GM12873 (cell line): ENCODE data around the gene PELO.

ENCODE experiments used
- TF ChIP-seq, protein P1 (sequence below): IDR thresholded peaks from 2 replicates; pipeline ENCODE4 v1.5.1; 2012; ENCODE audit warnings: low read depth, mild to moderate bottlenecking, moderate library complexity, low read length, control low read depth; ENCODE audit not compliant: insufficient read depth; ENCODE audit errors: missing control alignments

The PELO gene

DNA sequence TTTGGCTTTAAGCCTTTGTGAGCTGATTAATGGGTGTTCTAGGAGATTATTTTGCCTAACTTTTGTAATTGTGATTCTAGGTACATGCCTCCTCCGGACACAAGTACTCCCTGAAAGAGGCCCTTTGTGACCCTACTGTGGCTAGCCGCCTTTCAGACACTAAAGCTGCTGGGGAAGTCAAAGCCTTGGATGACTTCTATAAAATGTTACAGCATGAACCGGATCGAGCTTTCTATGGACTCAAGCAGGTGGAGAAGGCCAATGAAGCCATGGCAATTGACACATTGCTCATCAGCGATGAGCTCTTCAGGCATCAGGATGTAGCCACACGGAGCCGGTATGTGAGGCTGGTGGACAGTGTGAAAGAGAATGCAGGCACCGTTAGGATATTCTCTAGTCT, 13.6 kb downstream of the PELO start:
- TF ChIP-seq, protein P1, sequence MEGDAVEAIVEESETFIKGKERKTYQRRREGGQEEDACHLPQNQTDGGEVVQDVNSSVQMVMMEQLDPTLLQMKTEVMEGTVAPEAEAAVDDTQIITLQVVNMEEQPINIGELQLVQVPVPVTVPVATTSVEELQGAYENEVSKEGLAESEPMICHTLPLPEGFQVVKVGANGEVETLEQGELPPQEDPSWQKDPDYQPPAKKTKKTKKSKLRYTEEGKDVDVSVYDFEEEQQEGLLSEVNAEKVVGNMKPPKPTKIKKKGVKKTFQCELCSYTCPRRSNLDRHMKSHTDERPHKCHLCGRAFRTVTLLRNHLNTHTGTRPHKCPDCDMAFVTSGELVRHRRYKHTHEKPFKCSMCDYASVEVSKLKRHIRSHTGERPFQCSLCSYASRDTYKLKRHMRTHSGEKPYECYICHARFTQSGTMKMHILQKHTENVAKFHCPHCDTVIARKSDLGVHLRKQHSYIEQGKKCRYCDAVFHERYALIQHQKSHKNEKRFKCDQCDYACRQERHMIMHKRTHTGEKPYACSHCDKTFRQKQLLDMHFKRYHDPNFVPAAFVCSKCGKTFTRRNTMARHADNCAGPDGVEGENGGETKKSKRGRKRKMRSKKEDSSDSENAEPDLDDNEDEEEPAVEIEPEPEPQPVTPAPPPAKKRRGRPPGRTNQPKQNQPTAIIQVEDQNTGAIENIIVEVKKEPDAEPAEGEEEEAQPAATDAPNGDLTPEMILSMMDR: no peak

DNA sequence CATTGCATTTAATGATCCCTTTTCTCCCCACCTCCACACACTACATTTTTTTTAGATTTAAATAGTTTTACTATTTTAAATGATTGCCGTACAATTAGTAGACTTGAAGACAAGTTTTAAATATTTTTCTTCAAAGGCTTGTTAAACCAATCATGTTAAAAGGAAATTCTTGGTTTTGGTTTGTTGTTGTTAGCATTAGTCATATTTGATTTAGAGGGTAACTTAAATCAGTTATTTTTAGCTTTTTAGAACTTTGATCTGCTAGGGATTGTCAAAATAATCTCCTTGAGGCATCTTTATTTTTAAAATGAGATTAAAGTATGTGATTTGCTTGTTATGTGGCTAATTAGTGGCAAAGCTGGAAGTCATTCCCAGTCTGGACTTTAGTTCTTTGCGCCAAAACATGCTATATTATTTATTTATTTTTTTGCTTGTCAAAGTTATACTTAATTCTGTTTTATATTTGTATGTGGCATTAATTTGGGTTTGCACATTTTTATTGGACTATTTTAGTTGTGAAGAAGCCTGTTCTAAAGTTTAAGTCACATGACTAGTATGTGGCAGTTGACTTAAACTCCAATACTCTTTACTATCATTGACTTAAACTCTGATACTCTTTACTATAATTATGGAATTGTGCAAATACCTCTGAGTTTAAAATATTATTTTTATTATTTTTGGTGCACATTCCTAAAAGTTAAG, 14.7 kb downstream of the PELO start:
- TF ChIP-seq, protein P1: no peak

DNA sequence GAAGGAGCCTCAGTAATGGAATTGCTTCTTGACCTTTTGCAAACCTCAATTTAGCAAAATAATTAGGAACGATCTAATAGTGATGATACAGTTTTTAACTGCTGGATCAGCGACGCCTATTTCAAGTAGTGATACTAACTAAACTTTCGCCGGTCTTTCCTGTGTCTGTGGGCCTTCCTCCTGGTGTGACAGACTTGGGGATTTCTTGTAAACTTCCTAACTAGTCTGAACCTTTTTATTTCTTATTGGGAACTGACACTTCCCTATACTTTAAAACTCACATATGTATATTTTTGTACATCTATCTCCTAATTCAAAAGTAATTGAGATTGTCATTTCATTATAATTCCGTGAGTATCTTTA, 15.2 kb downstream of the PELO start:
- TF ChIP-seq, protein P1: no peak

DNA sequence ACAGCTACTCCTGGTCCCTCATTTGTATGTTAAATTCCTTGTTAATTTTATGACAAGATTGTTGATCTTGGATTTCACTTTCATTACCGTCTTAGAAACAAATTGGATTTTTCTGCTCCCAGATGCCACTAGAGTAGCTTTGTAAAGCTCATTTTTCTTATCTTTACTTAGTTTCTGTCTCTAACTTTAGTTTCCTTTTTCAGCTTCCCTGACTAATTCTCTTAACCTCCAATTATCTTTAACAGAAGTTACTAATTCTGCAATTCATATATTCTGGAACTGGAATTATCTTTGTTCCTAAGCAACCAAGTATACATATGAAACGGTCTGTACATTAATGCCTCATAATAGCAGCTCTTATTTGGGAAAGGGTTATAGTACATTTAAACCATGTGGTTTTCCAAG, 16.7 kb downstream of the PELO start:
- TF ChIP-seq, protein P1: no peak

DNA sequence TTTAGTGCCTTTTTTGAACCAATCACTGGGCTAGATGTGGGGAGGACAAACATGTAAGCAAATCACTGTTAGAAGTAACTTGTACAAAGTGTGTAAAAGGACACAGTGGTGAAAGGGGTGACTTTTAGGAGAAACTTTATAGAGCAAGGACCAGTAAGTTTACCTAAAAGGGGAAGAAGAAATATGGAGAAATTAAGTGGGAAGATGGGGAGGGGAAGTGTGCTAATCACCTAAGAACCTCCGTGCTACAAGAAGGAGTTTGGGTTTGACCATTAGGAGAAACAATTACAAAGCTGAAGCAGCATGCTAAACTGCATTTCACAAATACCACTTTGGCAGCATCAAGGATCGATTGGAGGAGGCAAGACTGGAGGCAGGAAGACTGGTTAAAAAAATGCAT, 17.3 kb downstream of the PELO start:
- TF ChIP-seq, protein P1: no peak

DNA sequence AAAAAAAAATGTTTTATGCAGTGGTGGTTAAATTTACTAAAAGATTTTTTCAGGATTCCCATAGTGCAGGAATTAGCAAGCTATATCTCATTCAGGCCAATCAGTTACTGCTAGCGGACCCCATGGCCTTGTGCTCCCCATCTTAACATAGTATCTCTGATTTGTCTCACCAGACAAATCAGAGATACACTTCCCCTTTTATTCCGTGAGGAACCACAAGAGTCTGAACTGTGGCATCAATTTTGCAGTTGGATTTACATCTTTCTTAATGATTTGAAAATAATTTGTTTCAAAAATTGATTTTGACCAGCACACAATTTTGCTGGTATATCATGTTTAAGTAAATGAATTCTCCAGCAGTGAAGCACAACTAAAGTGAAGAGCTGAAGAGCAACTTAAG, 17.9 kb downstream of the PELO start:
- TF ChIP-seq, protein P1: no peak

DNA sequence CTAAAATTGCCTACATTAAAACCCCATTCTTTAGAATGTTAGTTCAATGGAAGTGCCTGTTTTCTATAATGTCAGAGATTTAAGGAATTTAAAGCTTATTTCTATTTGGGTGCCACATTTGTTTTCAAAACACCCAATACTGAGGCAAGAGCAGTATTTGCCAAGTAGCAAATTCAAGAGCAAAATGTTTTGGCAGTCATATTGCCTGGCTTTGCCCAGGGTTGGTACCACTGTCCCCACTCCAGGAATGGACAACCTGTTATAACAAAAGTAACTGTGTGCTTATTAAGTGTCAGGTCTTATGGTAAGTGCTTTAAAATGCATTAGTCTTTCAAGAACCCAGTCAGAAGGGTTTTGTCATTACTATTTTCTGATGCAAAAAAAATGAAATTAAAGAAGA, 19.3 kb downstream of the PELO start:
- TF ChIP-seq, protein P1: no peak
